IPS-NIHi7 (cell line): ENCODE measurements around the gene CDYL2.

ENCODE experiments used
- DNase-seq: peaks from one replicate; pipeline ENCODE4 v3.0.0; 2012; ENCODE audit warnings: mixed read lengths; ENCODE audit errors: extremely low spot score

The CDYL2 gene

GRCh38 chr16:80599466-80599865 is 204.9 kb downstream of the CDYL2 start:
- DNase-seq = no peak

- no peak for DNase-seq
Observed at GRCh38 chr16:80596507-80597207, 207.7 kb downstream of the CDYL2 start.

- DNase-seq = no peak
Observed at GRCh38 chr16:80594756-80595155, 209.6 kb downstream of the CDYL2 start.

GRCh38 chr16:80592273-80592672 is 212.1 kb downstream of the CDYL2 start:
- DNase-seq = no peak

DNA sequence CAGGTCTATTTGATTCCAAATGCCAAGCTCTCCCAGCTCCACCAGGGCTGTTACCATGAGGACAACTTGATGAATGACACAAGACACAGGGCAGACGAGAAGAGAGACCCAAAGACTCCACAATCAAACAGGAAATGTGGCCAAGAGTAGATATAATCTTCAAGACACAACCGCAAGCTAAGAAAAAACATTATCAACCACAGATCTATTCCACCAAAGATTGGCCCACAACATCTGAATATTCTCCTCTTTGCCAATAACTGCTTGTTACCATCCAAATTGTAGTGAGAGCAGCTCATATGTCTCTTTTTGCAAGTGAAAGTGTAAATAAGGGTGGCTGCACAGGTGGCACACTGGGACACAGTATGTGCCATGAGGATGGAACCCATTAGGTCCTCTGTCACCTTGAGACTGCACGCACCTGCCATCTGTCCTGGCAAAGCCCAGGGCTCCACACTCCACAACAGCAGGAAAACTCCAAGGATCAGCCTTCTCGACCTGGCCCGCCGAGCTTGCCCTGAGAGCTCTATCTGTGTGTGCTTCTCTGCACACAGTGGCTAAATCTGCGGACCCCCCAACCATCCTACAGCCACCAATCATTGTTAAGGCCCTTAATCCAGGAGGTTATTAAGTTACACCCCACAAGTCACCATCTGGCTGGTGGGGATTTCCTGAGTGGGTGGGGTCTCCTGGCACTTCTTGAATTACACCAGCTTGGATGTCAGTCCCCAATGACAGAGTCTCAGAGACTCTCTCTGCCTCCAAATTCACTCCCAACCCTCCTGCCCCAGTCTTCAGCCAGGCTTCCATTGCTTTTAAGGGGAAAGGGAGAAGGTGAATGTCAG is 213.1 kb downstream of the CDYL2 start:
- no peak for DNase-seq

GRCh38 chr16:80587071-80587470 is 217.3 kb downstream of the CDYL2 start:
- DNase-seq = no peak

- no peak for DNase-seq
Observed at GRCh38 chr16:80586476-80586875, 217.9 kb downstream of the CDYL2 start.

- DNase-seq = no peak
Observed at GRCh38 chr16:80585764-80586163, 218.6 kb downstream of the CDYL2 start.

- no peak for DNase-seq
Observed at GRCh38 chr16:80583466-80583865, 220.9 kb downstream of the CDYL2 start.

GRCh38 chr16:80580109-80580832 is 224.1 kb downstream of the CDYL2 start:
- no peak for DNase-seq

GRCh38 chr16:80577485-80578280 is 226.7 kb downstream of the CDYL2 start:
- no peak for DNase-seq

GRCh38 chr16:80576343-80576912 is 228.0 kb downstream of the CDYL2 start:
- DNase-seq = no peak

- no peak for DNase-seq
Observed at GRCh38 chr16:80573700-80574120, 230.7 kb downstream of the CDYL2 start.

DNA sequence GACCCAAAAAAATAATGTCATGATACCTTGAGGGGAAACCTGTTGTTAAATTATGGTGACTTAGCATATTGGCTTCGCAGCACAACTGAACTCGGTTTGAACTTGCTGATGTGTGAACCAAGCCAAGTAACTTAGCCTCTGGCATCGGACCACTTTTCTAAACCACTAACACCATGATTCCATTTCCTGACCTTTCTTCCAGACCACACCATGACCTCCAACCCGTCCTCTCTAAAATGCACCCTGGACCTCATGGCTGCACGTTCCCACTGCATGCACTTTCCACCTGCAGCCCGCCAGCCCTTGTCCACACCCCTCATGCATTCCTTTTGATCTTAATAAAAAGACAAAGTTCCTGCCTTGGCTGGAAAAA is 234.3 kb downstream of the CDYL2 start:
- DNase-seq = no peak

DNA sequence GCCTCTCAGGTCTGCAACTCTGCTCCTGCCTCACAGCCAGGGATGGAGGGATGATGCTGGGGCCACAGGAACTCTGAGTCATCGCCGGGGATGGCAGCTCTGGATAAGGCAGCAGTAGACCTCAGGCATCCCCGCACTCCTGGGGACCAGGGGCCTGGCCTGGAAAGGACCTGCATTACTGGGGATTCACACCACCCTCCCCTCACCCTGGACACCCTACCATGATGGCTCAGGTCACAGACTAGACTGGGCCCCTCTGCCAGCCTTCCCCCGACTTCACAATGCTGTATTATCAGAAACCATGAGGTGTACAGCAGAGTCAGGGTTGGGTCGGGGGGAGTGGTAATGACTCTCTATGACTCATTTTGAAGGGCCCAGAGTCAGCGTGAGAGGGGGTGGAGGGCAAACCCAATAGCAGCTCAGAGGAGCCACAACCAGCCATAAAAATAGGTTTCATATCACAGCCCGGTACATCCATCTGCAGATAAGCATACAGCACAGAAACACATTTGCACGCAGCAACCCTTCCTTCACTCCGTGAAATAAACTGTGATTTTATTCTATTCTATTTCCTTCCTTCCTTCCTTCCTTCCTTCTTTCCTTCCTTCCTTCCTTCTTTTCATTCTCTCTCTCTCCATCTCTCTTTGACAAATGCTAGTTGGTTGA is 234.8 kb downstream of the CDYL2 start:
- peak; percentile 33 for DNase-seq

GRCh38 chr16:80564394-80564793 is 240.0 kb downstream of the CDYL2 start:
- DNase-seq = no peak

DNA sequence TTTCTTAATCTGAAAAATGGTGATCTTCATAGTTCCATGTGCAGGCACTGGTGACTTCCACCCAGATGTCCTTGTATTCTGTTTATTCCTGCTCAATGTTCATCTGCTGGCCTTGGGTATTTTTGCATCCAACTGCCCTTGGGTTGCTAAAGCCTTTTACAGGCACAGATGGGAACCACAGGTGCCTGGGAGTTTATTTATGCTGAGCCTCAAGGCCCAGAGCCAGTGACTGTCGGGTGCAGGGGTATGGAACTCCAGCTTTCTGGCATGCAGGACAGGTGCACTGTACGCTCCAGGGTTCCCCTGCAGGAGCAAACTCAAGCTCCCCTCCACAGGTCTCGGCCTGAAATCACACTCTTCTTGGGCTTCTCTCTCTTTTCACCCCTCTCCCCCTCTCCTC is 241.3 kb downstream of the CDYL2 start:
- no peak for DNase-seq

GRCh38 chr16:80559369-80559768 is 245.0 kb downstream of the CDYL2 start:
- DNase-seq = no peak

- no peak for DNase-seq
Observed at GRCh38 chr16:80557037-80557436, 247.4 kb downstream of the CDYL2 start.

GRCh38 chr16:80556481-80556880 is 247.9 kb downstream of the CDYL2 start:
- DNase-seq = no peak

DNA sequence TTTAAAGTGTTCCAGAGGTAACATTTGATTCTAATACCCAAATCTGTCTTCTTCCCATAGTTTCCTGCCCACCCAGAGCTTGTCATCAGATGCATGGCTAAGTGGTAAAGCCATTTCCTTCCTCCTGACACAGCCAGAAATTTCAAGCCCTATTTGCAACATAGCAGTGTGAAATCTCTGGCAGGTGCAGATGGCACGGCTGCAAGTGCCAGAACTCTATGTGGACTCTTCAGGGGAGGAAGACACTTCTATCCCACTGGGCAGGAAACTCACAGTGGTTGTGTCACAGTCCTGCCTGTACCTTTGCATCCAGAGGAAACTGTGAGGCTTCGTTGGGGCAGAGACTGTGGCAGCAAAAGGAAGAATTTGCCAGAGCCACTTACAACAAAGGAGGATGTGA is 250.4 kb downstream of the CDYL2 start:
- no peak for DNase-seq
